ENCODE measurements around the gene THRA.

The THRA gene

GRCh38 chr17:40123811-40124114 lies 61.0 kb downstream of the THRA start:
- in situ Hi-C loops (cut with HindIII; ENCODE audit: low pct_ligation_motif_present, low sequenced_read_pairs), result no loop called here
- Histone ChIP-seq H3K4me3 (ENCODE audit: low read depth, low read length) (peak overlapping the region; percentile 95), H3K36me3 (replicated peaks) (peaks cover 29% of the 10 kb centered on the region), H3K27me3 (replicated peaks) (no peaks in the 10 kb centered on the region), H3K27ac (no peak overlapping the region)
- no peak for TF ChIP-seq CTCF (IDR thresholded peaks at IDR 0.05; ENCODE audit: low read depth, low read length, missing control alignments)
- DNase-seq, result no peak

- H3K4me3 ChIP-seq (ENCODE audit: low read depth, low read length), result peak overlapping the region; percentile 95
- no peak overlapping the region for H3K27ac ChIP-seq
- peaks cover 35% of the 10 kb centered on the region for H3K36me3 ChIP-seq (replicated peaks)
- no peaks in the 10 kb centered on the region for H3K27me3 ChIP-seq (replicated peaks)
- no peak for TF ChIP-seq CTCF (IDR thresholded peaks at IDR 0.05; ENCODE audit: low read depth, low read length, missing control alignments)
- in situ Hi-C loops (cut with HindIII; ENCODE audit: low pct_ligation_motif_present, low sequenced_read_pairs), result no loop called here
- no peak for DNase-seq
These were observed 61.7 kb downstream of the THRA start for GRCh38 chr17:40124279-40125141.

GRCh38 chr17:40129498-40129897 lies 66.7 kb downstream of the THRA start:
- in situ Hi-C loops (cut with HindIII; ENCODE audit: low pct_ligation_motif_present, low sequenced_read_pairs), result no loop called here
- Histone ChIP-seq H3K27me3 (replicated peaks) (no peaks in the 10 kb centered on the region), H3K4me3 (ENCODE audit: low read depth, low read length) (no peak overlapping the region), H3K36me3 (replicated peaks) (peaks cover 82% of the 10 kb centered on the region), H3K27ac (no peak overlapping the region)
- peak; percentile 8 for TF ChIP-seq CTCF (IDR thresholded peaks at IDR 0.05; ENCODE audit: low read depth, low read length, missing control alignments)
- DNase-seq, result no peak

- in situ Hi-C loops (cut with HindIII; ENCODE audit: low pct_ligation_motif_present, low sequenced_read_pairs), result no loop called here
- H3K36me3 ChIP-seq (replicated peaks), result peaks cover 87% of the 10 kb centered on the region
- H3K4me3 ChIP-seq (ENCODE audit: low read depth, low read length), result no peak overlapping the region
- no peak for DNase-seq
- no peaks in the 10 kb centered on the region for H3K27me3 ChIP-seq (replicated peaks)
- no peak overlapping the region for H3K27ac ChIP-seq
- no peak for TF ChIP-seq CTCF (IDR thresholded peaks at IDR 0.05; ENCODE audit: low read depth, low read length, missing control alignments)
These were observed 67.7 kb downstream of the THRA start for GRCh38 chr17:40130352-40131042.

- in situ Hi-C loops (cut with HindIII; ENCODE audit: low pct_ligation_motif_present, low sequenced_read_pairs), result no loop called here
These were observed 71.4 kb downstream of the THRA start for GRCh38 chr17:40134184-40134583.

More at GRCh38 chr17:40134184-40134583, 71.4 kb downstream of the THRA start:
- no peak for DNase-seq
- H3K4me3 ChIP-seq (ENCODE audit: low read depth, low read length), result no peak overlapping the region
- H3K27me3 ChIP-seq (replicated peaks), result no peaks in the 10 kb centered on the region
- H3K27ac ChIP-seq, result no peak overlapping the region
- TF ChIP-seq CTCF (IDR thresholded peaks at IDR 0.05; ENCODE audit: low read depth, low read length, missing control alignments), result no peak
- peaks cover 67% of the 10 kb centered on the region for H3K36me3 ChIP-seq (replicated peaks)
